GM19372 (cell line): ENCODE results near the gene PANK4.

ENCODE experiments used
- ATAC-seq: cut with Tn5 transposase; IDR thresholded peaks from one replicate; pipeline ENCODE4 v1.9.1; 2021; ENCODE audit warnings: mild to moderate bottlenecking, low read depth, moderate library complexity; ENCODE audit not compliant: unreplicated experiment

Gene PANK4

GRCh38 chr1:2516946-2517345 is 9.4 kb downstream of the PANK4 start:
- ATAC-seq, result no peak

- ATAC-seq, result no peak
Observed at GRCh38 chr1:2516124-2516523, 10.3 kb downstream of the PANK4 start.

- no peak for ATAC-seq
Observed at GRCh38 chr1:2515763-2516080, 10.7 kb downstream of the PANK4 start.

GRCh38 chr1:2514863-2515762 is 11.3 kb downstream of the PANK4 start:
- no peak for ATAC-seq

GRCh38 chr1:2513939-2514652 is 12.3 kb downstream of the PANK4 start:
- no peak for ATAC-seq

GRCh38 chr1:2512862-2513421 is 13.5 kb downstream of the PANK4 start:
- no peak for ATAC-seq

DNA sequence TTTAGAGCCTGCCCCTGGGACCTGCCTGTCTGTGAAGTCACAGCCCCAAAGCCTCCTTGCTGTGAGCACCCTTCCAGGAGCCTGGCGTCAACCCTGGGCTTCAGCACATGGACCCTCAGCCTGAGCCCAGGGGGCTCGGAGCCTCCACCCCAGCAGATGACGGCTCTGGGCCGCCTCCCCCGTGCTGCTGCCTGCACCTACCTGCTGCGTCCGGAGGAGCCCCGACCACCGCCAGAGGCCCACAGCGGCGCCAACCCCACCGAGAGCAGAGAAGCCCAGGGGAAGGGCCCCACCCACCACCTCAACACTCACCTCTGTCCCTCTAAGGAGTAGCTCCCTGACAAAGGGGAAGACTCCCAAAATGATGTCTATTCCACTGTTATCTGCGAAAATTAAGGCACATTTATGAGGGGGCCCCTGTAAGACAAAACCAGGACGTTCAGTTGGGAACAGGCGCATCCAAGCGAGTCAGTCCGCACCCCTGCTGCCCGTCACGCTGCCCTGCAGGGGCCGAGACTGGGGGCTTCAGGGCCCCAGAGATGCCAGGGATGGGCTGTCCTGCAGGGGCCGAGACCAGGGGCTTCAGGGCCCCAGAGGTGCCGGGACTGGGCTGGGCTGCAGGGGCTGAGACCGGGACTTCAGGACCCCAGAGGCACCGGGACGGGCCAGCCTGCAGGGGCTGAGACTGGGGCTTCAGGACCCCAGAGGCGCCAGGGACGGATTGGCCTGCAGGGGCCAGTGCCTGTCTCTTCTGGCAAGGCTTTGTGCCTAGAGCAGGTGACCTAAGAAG is 15.8 kb downstream of the PANK4 start:
- no peak for ATAC-seq

DNA sequence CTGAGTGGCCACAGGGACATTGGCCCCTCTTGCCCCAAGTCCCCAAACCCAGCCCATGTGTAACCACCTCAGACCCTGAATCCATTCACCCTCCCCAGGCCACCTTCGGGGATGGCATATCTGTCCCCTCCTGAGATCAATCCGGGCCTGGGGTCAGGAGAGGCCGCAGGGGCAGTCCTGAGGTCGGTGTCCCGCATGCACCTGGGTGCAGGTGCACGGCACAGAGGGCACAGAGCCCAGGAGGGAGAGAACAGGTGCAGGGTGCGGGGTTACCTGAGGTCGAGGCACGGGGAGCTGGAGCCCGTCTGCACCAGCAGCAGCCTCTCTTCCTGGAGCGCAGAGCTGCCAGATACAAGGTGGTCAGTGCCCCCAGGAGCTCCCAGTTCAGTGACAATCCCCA is 16.8 kb downstream of the PANK4 start:
- no peak for ATAC-seq

GRCh38 chr1:2508751-2509150 is 17.6 kb downstream of the PANK4 start:
- ATAC-seq, result no peak

DNA sequence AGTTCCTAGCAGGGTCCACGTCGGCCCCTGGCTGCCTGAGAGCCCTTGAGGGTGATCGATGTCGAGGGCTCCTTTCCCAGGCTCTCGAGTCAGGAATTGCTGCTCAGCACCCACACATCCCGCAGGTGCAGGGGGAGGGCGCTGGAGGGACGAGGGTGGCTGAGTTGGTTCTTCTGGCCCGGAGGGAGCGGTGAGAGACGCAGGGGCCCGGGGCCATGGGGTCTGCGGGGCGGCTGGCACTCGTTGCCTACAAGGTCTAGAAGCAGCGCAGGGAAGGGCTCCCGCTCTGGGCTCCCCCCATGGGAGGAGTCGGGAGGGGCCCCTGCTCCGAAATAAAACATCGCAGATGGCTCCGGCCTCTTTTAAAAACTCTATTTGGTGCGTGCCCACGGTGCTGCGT is 18.2 kb downstream of the PANK4 start:
- no peak for ATAC-seq

- ATAC-seq, result no peak
Observed at GRCh38 chr1:2507744-2508155, 18.6 kb downstream of the PANK4 start.

- no peak for ATAC-seq
Observed at GRCh38 chr1:2506901-2507565, 19.4 kb downstream of the PANK4 start.

GRCh38 chr1:2506007-2506860 is 20.2 kb downstream of the PANK4 start:
- ATAC-seq, result no peak

- ATAC-seq, result no peak
Observed at GRCh38 chr1:2505461-2505994, 20.9 kb downstream of the PANK4 start.

DNA sequence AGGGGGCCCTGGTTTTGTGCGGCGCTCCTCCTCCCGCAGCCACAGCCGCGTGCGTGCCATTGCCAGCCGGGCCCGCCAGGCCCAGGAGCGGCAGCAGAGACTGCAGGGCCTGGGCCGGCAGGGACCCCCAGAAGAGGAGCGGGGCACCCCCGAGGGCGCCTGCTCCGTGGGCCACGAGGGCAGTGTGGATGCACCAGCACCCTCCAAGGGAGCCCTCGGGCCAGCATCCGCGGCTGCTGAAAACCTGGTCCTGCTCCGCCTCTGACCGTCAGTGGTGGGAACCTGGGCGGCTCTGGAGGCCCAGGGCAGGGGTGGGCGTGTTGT is 21.5 kb downstream of the PANK4 start:
- ATAC-seq, result no peak

DNA sequence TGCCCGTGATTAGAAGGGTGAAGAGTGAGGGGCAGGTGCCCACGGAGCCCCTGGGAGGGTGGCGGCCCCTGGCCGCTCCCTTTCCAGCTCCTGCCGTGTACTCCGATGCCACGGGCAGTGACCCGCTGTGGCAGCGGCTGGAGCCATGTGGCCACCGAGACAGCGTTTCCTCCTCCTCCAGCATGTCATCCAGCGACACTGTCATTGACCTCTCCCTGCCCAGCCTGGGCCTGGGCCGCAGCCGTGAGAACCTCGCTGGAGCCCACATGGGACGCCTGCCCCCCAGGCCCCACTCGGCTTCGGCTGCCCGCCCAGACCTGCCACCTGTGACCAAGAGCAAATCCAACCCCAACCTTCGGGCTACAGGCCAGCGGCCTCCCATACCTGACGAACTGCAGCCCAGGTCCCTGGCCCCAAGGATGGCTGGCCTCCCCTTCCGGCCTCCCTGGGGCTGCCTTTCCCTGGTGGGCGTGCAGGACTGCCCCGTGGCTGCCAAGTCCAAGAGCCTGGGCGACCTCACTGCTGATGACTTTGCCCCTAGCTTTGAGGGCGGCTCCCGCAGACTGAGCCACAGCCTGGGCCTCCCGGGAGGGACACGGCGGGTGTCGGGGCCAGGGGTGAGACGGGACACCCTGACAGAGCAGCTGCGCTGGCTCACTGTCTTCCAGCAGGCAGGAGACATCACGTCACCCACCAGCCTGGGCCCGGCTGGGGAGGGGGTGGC is 22.0 kb downstream of the PANK4 start:
- no peak for ATAC-seq

- ATAC-seq, result no peak
Observed at GRCh38 chr1:2503554-2504224, 22.7 kb downstream of the PANK4 start.
